Chondrocyte (in vitro differentiated cells): ENCODE data around the gene SEMA3A. TPM values are rescaled to one million over a fixed set of nuclear protein-coding genes. Genes with fewer than 3 reads are reported as not detected.
A peak's percentile ranks its signal among the peaks of the same experiment; 100 is the strongest.

Experiments used
- DNase-seq: peaks from one replicate; pipeline ENCODE4 v3.0.0; 2021; ENCODE audit warnings: mixed read lengths, low spot score
- H3K27ac Mint-ChIP-seq: one replicate; pipeline ENCODE4 v1.8.0; 2021; ENCODE audit warnings: mild to moderate bottlenecking, moderate library complexity, mixed read lengths; ENCODE audit not compliant: unreplicated experiment
- H3K27me3 Mint-ChIP-seq: 2 replicates; pipeline ENCODE4 v1.8.0; 2021; ENCODE audit warnings: low read depth, mixed read lengths
- H3K36me3 Mint-ChIP-seq: 2 replicates; pipeline ENCODE4 v1.8.0; 2021; ENCODE audit warnings: low read depth, mixed read lengths
- H3K4me1 Mint-ChIP-seq: 2 replicates; pipeline ENCODE4 v1.8.0; 2021; ENCODE audit warnings: low read depth, mild to moderate bottlenecking, mixed read lengths
- H3K4me3 Mint-ChIP-seq: one replicate; pipeline ENCODE4 v1.8.0; 2021; ENCODE audit warnings: mild to moderate bottlenecking, moderate library complexity, mixed read lengths; ENCODE audit not compliant: unreplicated experiment
- H3K9me3 Mint-ChIP-seq: 2 replicates; pipeline ENCODE4 v1.8.0; 2021; ENCODE audit warnings: low read depth, mixed read lengths
- total RNA-seq: library from RNA; stranded (reverse); gene quantifications from 3 replicates; pipeline ENCODE4 v1.2.1, GENCODE V29; 2021
- TF ChIP-seq, protein P1 (sequence below): fragments of 200-600 bp; sonication (generic); IDR thresholded peaks from 2 replicates; pipeline ENCODE4 v1.5.0; 2021; ENCODE audit warnings: antibody characterized with exemption, mild to moderate bottlenecking, moderate library complexity

The SEMA3A gene
- total RNA-seq, 1 donor from 2014 or later, result 0.65 TPM

DNA sequence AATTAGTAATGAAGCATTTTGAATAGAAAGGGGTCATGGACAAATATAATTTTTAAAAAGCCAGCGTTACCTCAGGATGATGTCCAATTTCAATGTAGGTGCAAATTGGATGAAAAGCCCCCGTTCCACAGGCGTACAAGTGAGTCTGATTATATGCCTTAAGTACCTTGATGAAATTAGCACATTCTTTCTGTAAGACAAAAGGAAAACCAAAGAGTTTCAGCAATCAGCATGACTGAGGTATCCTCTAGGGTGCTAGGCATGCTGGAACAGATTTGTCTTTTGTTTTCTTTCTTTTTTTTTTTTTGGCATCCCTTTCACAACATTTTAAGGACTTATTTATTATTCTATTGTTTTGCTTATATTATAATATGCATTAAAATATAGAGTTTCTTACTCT is 84.2 kb downstream of the SEMA3A start:
- TF ChIP-seq, protein P1, sequence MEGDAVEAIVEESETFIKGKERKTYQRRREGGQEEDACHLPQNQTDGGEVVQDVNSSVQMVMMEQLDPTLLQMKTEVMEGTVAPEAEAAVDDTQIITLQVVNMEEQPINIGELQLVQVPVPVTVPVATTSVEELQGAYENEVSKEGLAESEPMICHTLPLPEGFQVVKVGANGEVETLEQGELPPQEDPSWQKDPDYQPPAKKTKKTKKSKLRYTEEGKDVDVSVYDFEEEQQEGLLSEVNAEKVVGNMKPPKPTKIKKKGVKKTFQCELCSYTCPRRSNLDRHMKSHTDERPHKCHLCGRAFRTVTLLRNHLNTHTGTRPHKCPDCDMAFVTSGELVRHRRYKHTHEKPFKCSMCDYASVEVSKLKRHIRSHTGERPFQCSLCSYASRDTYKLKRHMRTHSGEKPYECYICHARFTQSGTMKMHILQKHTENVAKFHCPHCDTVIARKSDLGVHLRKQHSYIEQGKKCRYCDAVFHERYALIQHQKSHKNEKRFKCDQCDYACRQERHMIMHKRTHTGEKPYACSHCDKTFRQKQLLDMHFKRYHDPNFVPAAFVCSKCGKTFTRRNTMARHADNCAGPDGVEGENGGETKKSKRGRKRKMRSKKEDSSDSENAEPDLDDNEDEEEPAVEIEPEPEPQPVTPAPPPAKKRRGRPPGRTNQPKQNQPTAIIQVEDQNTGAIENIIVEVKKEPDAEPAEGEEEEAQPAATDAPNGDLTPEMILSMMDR, result no peak
- H3K4me1 Mint-ChIP-seq, result peaks cover 32% of the 10 kb centered on the region
- H3K9me3 Mint-ChIP-seq, result no peaks in the 10 kb centered on the region
- H3K36me3 Mint-ChIP-seq, result no peaks in the 10 kb centered on the region
- no peaks in the 10 kb centered on the region for H3K27me3 Mint-ChIP-seq
- no peak for DNase-seq
- no peak overlapping the region for H3K27ac Mint-ChIP-seq
- no peak overlapping the region for H3K4me3 Mint-ChIP-seq

DNA sequence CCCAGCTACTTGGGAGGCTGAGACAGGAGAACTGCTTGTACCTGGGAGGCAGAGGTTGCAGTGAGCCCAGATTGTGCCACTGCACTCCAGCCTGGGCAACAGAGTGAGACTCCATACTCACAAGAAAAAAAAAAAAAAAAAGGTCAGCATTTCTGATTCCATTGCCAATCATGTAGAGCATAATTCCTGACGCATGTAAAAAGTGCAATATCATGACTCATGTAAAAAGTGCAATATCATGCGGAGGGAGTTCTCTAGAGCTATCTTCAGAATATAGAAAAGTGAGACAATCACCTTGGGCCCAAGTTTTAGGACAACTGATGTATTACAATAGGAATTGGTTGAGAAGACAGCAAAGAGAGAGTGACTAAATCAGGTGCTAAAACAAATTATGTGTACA is 85.8 kb downstream of the SEMA3A start:
- Mint-ChIP-seq H3K27ac (no peak overlapping the region), H3K4me1 (peaks cover 33% of the 10 kb centered on the region), H3K9me3 (no peaks in the 10 kb centered on the region), H3K4me3 (no peak overlapping the region), H3K36me3 (no peaks in the 10 kb centered on the region), H3K27me3 (no peaks in the 10 kb centered on the region)
- DNase-seq, result no peak
- TF ChIP-seq, protein P1, result no peak

DNA sequence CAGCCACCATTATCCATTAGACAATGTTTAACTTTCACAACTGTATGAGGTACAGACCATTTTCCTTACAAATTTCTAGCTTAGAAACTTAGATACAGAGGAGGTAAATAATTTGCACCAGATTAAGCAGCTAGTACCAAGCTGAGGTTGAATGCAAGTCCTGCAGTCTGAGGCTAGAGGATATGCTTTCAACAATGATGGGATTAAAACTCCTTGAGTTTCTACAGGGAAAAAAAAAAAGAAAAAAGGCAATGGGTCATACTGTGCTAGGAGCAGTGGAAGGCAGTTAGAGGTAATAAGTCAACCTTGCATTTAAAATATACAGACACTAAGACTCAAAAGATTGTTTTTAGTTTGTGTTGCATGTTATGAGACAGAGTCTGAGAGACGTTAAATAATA is 86.5 kb downstream of the SEMA3A start:
- no peaks in the 10 kb centered on the region for H3K27me3 Mint-ChIP-seq
- TF ChIP-seq, protein P1, result no peak
- DNase-seq, result no peak
- no peak overlapping the region for H3K4me3 Mint-ChIP-seq
- H3K4me1 Mint-ChIP-seq, result peaks cover 27% of the 10 kb centered on the region
- H3K9me3 Mint-ChIP-seq, result no peaks in the 10 kb centered on the region
- no peaks in the 10 kb centered on the region for H3K36me3 Mint-ChIP-seq
- no peak overlapping the region for H3K27ac Mint-ChIP-seq

DNA sequence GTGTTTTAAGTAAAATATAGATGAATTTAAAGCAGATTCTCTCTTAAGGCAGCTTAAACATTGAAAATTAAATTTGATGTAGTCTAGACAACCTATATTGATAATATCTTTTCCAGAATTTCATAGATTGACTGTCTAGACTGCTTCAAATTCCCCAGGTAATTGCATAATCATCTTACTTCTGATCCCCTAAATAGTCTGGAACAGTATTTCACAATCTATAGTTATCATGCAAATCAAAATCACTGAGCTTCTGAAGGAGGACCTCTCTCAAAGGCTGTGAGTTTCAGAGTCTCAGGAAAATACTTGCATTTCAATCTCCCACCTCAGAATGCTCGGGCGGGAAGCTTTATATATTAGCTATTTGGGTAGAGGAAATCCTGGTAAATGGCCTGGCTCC is 87.3 kb downstream of the SEMA3A start:
- Mint-ChIP-seq H3K27ac (no peak overlapping the region), H3K36me3 (no peaks in the 10 kb centered on the region), H3K27me3 (no peaks in the 10 kb centered on the region), H3K4me3 (no peak overlapping the region), H3K4me1 (peaks cover 22% of the 10 kb centered on the region), H3K9me3 (no peaks in the 10 kb centered on the region)
- TF ChIP-seq, protein P1, result no peak
- DNase-seq, result no peak

DNA sequence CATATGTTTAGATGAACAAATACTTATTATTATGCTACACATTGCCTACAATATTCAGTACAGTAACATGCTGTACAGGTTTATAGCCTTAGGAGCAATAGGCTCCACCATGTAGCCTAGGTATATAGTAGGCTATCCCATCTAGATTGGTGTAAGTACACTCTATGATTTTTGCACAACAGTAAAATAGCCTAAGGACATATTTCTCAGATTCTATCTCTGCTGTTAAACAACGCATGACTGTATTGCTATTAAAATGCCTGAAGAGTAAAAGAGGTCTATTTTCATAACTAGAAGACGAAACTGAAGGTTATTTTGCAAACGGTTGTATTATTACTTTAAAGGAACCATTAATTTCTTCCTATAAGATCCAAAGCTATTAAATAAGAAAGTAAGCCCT is 88.3 kb downstream of the SEMA3A start:
- DNase-seq, result no peak
- Mint-ChIP-seq H3K36me3 (no peaks in the 10 kb centered on the region), H3K27me3 (no peaks in the 10 kb centered on the region), H3K9me3 (no peaks in the 10 kb centered on the region), H3K27ac (peak overlapping the region; percentile 22), H3K4me1 (peaks cover 19% of the 10 kb centered on the region), H3K4me3 (no peak overlapping the region)
- TF ChIP-seq, protein P1, result no peak
